Measurements from ENCODE around the gene AKT2. TPM values are rescaled to one million over a fixed set of nuclear protein-coding genes. Genes with fewer than 3 reads are reported as not detected.

AKT2 gene
- polyA plus RNA-seq, 1 donor from 2014 or later: 131 TPM

DNA sequence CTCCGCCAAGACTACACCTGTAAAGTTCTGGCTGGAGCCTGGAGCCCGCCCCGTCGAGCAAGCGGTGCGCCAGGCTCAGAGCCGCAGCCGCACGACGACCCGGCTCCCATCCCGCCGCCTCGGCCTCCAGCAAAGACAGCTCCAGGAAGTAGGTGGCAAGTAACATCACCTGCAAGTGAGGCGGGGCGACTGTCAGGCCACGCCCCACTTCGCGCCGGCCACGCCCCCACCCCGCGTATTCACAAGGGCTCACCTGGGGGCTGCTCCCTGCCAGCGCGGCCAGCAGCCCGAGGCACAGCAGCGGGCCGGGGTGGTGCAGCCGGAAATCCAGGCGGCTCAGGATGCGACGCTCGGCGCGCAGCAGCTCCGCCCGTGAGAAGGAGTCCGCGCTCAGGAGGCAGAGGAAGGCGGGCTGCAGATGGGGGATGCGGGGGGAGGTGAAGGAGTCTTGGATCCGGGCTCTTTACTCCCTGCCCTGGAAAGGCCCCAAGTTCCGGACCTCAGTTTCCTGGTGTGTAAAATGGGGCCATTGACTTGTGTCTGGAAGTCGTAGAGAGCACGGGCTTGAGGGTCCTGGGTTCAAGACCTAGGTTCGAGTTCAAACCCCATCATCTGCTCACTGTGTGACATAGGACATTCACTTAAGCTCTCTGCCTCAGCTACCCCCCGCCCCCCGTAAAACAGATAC is 61.9 kb downstream of the AKT2 start:
- Histone ChIP-seq H3F3A (ENCODE audit: insufficient read depth, low read length, poor library complexity, severe bottlenecking) (no peaks in the 10 kb centered on the region), H3K4me3 (ENCODE audit: low read length) (no peak overlapping the region), H3K9me2 (ENCODE audit: insufficient read depth, low read length) (no peaks in the 10 kb centered on the region), H3K27ac (ENCODE audit: low read length) (no peak overlapping the region), H3K79me2 (replicated peaks; ENCODE audit: insufficient read depth, low read length) (no peaks in the 10 kb centered on the region), H3K27me3 (ENCODE audit: insufficient read depth, low read depth, low read length) (peaks cover 18% of the 10 kb centered on the region), H3K4me2 (ENCODE audit: low read length) (no peak overlapping the region), H2AFZ (ENCODE audit: low read depth, low read length) (no peak overlapping the region), H3K36me3 (ENCODE audit: insufficient read depth, low read length) (no peaks in the 10 kb centered on the region), H3K9me3 (ENCODE audit: low read length) (no peaks in the 10 kb centered on the region), H3K9ac (ENCODE audit: low read length) (no peak overlapping the region), H4K20me1 (ENCODE audit: insufficient read depth) (no peaks in the 10 kb centered on the region)
- TF ChIP-seq, protein P1, sequence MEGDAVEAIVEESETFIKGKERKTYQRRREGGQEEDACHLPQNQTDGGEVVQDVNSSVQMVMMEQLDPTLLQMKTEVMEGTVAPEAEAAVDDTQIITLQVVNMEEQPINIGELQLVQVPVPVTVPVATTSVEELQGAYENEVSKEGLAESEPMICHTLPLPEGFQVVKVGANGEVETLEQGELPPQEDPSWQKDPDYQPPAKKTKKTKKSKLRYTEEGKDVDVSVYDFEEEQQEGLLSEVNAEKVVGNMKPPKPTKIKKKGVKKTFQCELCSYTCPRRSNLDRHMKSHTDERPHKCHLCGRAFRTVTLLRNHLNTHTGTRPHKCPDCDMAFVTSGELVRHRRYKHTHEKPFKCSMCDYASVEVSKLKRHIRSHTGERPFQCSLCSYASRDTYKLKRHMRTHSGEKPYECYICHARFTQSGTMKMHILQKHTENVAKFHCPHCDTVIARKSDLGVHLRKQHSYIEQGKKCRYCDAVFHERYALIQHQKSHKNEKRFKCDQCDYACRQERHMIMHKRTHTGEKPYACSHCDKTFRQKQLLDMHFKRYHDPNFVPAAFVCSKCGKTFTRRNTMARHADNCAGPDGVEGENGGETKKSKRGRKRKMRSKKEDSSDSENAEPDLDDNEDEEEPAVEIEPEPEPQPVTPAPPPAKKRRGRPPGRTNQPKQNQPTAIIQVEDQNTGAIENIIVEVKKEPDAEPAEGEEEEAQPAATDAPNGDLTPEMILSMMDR (IDR thresholded peaks at IDR 0.05; ENCODE audit: poor library complexity, severe bottlenecking): no peak
- TF ChIP-seq TAF1 (IDR thresholded peaks at IDR 0.05; ENCODE audit: low read depth) (no peak), EZH2 (IDR thresholded peaks at IDR 0.05; ENCODE audit: borderline replicate concordance, insufficient read depth, low read length, poor library complexity, severe bottlenecking) (no peak), POLR2AphosphoS5 (IDR thresholded peaks at IDR 0.05) (no peak), EP300 (conservative IDR thresholded peaks at IDR 0.05; ENCODE audit: poor library complexity, severe bottlenecking) (no peak), RAD21 (conservative IDR thresholded peaks at IDR 0.05) (no peak), MXI1 (conservative IDR thresholded peaks at IDR 0.05; ENCODE audit: poor library complexity, severe bottlenecking) (no peak), SMC3 (conservative IDR thresholded peaks at IDR 0.05; ENCODE audit: poor library complexity) (no peak)
- TF ChIP-seq, protein P2, sequence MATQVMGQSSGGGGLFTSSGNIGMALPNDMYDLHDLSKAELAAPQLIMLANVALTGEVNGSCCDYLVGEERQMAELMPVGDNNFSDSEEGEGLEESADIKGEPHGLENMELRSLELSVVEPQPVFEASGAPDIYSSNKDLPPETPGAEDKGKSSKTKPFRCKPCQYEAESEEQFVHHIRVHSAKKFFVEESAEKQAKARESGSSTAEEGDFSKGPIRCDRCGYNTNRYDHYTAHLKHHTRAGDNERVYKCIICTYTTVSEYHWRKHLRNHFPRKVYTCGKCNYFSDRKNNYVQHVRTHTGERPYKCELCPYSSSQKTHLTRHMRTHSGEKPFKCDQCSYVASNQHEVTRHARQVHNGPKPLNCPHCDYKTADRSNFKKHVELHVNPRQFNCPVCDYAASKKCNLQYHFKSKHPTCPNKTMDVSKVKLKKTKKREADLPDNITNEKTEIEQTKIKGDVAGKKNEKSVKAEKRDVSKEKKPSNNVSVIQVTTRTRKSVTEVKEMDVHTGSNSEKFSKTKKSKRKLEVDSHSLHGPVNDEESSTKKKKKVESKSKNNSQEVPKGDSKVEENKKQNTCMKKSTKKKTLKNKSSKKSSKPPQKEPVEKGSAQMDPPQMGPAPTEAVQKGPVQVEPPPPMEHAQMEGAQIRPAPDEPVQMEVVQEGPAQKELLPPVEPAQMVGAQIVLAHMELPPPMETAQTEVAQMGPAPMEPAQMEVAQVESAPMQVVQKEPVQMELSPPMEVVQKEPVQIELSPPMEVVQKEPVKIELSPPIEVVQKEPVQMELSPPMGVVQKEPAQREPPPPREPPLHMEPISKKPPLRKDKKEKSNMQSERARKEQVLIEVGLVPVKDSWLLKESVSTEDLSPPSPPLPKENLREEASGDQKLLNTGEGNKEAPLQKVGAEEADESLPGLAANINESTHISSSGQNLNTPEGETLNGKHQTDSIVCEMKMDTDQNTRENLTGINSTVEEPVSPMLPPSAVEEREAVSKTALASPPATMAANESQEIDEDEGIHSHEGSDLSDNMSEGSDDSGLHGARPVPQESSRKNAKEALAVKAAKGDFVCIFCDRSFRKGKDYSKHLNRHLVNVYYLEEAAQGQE (IDR thresholded peaks at IDR 0.05; ENCODE audit: borderline replicate concordance): no peak

DNA sequence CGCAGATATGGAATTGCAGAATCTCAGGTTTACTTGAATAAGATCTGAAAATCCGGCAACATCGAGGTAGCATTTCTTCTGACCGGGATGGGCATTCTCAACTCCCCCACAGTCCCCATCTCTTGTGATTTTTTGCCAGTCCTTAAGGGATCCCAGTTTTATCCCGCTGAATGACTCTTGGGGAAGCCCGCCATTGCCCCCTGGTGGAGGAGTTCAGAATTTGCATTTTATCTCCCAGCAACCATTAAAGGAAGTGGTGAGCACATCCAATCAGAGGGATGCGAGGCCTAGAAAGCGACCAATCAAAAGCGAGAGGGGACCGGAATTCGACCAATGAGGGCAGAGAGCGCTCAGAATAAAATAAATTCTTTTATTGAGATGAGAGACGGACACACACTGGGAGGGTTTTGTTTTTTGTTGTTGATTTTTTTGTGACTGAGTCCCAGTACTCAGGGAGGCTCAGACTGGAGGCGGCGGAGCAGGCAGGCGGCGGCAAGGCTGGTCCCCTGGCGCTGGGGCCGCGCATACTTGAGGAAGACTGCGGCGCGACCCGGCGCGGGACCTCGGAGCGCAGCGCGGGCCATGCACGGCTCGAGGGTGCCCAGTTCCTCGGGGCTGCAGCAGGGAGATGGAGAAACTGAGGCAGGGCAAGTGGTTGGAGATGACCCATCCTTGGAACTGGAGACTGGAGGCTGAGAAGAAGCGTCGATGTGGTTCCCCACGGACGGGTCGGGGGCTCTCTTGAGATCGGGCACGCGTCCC is 63.1 kb downstream of the AKT2 start:
- no peak overlapping the region for H2AFZ ChIP-seq (ENCODE audit: low read depth, low read length)
- TF ChIP-seq EP300 (conservative IDR thresholded peaks at IDR 0.05; ENCODE audit: poor library complexity, severe bottlenecking) (no peak), MXI1 (conservative IDR thresholded peaks at IDR 0.05; ENCODE audit: poor library complexity, severe bottlenecking) (no peak), SMC3 (conservative IDR thresholded peaks at IDR 0.05; ENCODE audit: poor library complexity) (peak; percentile 69), RAD21 (conservative IDR thresholded peaks at IDR 0.05) (peak; percentile 60), TAF1 (IDR thresholded peaks at IDR 0.05; ENCODE audit: low read depth) (no peak)
- TF ChIP-seq, protein P1 (IDR thresholded peaks at IDR 0.05; ENCODE audit: poor library complexity, severe bottlenecking): peak; percentile 75
- H3K9me2 ChIP-seq (ENCODE audit: insufficient read depth, low read length): no peaks in the 10 kb centered on the region
- no peaks in the 10 kb centered on the region for H3K79me2 ChIP-seq (replicated peaks; ENCODE audit: insufficient read depth, low read length)
- no peaks in the 10 kb centered on the region for H3F3A ChIP-seq (ENCODE audit: insufficient read depth, low read length, poor library complexity, severe bottlenecking)
- no peak overlapping the region for H3K27ac ChIP-seq (ENCODE audit: low read length)
- H3K9me3 ChIP-seq (ENCODE audit: low read length): no peaks in the 10 kb centered on the region
- no peaks in the 10 kb centered on the region for H4K20me1 ChIP-seq (ENCODE audit: insufficient read depth)
- H3K9ac ChIP-seq (ENCODE audit: low read length): no peak overlapping the region
- H3K4me2 ChIP-seq (ENCODE audit: low read length): no peak overlapping the region
- no peak overlapping the region for H3K4me3 ChIP-seq (ENCODE audit: low read length)
- H3K27me3 ChIP-seq (ENCODE audit: insufficient read depth, low read depth, low read length): peaks cover 21% of the 10 kb centered on the region
- H3K36me3 ChIP-seq (ENCODE audit: insufficient read depth, low read length): no peaks in the 10 kb centered on the region

Data from neural cell (in vitro differentiated cells).